GM19324 (cell line): ENCODE data around the gene DAZAP2.
A peak's percentile ranks its signal among the peaks of the same experiment; 100 is the strongest.

ENCODE experiments used
- ATAC-seq: cut with Tn5 transposase; IDR thresholded peaks from one replicate; pipeline ENCODE4 v1.9.1; 2021; ENCODE audit warnings: mild to moderate bottlenecking, moderate library complexity; ENCODE audit not compliant: unreplicated experiment, low FRiP score

Gene DAZAP2, protein sequence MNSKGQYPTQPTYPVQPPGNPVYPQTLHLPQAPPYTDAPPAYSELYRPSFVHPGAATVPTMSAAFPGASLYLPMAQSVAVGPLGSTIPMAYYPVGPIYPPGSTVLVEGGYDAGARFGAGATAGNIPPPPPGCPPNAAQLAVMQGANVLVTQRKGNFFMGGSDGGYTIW

DNA sequence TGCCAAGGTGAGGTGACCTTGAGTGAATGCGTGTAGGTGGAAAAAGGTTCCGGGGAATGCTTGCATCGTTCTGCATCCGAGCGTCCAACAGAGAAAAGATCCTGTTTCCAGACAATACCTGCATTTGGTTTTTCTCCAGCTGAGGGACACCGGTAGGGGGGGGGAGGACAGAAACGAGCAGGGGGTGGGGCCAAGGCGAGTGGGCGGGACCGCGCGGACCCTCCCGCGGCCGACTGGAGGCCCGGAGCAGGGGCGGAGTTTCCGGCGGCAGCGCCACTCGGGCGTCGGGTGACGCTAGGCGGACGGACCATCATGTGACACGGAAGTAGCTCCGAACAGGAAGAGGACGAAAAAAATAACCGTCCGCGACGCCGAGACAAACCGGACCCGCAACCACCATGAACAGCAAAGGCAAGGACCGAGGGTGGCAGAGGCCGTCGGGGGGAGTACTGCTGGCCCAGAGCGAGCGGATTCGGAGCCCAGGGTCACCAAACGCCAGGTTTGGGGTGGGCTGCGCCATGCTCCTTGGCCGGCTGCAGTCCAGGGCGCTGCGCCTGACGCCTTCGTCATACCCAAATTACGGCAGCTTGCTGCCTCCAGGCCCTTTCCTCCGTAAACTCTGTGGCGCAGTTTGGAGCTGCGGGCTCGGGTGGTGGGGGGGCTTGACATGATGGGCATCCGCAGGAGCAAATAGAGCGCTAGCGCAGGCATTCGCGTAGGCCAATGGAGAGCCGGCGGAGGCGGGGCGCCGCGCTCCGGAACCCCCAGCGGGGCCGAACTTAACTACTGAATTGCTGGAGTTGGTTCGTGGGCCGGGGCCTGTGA, at the start of gene DAZAP2:
TSS of gene DAZAP2 (plus strand) at position 317 of the 825 bp plus-strand sequence. CDS start at position 399, 82 bp downstream.
- peak; percentile 92 for ATAC-seq

DNA sequence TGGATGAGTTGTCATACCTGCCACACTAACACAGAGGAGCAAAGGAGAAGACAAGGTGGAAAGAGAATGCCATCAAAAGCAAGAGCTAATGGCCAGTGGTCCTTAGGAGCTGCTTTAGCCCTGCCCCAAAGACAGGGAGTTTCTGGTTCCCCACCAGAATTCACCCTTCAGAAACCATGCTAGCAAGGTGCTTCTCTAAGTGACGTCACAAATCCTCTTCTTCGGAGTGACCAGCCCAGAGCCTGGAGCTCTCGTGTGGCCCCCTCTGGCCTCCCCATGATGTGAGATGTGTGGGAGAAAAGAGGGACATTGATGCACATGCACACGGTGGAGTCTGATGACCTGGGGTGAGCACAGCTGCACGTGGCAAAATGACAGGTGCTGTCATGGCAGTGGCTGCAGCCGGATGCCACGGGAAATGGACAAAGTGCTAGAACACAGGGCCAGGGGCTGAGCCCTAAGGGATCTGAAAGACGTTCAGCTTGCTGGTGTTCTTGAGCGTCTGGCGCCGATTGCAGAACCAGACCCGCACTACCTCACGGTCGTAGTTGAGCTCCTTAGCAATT, 48.8 kb upstream of the DAZAP2 start:
- ATAC-seq, result no peak

DNA sequence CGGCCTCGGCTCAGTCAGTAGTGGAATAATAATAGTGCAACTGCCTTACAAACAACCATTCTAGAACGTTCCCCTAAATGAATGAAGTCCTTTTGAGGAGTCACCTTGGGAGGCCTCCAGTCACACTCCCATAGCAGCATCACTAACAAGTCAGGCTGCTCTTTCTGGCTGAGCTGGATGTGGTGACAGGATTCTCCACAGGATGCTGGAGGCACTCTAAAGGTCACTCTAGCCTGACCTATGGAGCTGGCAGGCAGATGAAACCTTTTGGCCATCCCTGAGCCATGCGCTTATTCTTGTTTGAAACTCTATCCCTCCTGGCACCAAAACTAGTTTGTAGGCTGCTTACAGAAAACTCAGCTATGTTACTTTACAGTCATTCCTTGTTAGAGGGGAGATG, 47.8 kb upstream of the DAZAP2 start:
- no peak for ATAC-seq

DNA sequence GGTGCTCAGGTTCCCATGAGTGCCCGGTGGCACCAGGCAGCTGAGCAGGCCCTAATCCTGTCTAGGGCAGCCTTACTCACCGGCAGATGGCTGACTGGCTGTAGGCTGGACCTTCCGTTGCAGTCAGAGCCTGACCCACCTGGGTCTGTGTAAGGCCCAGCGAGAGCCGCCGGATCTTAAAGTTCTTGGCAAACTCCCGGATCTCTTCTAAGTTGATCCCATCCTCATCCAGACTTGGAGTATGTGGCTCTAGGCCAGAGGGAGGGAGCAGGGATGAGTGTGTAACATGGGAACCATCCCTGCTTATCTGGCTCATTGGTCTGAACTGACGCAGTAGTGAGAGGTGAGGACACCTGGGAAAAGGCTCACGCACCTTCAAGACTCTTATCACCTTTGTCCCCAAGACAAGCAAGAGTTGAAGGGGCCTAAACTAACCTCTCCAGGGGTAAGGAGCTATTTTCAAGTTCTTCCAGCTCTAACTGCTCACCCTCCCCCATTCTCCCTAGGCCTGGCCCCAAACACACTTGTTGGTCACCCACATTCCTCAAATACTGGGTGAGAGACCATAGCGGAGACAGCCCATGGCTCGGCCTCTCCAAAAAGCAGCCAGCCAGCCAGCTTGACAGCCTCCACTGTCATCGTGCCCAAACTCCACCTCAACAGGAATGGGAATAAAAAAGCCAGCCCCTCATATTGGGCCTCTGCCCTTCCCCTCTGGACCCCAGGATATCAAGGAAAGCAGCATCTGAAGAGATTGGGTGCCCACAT, 46.9 kb upstream of the DAZAP2 start:
- ATAC-seq, result no peak

DNA sequence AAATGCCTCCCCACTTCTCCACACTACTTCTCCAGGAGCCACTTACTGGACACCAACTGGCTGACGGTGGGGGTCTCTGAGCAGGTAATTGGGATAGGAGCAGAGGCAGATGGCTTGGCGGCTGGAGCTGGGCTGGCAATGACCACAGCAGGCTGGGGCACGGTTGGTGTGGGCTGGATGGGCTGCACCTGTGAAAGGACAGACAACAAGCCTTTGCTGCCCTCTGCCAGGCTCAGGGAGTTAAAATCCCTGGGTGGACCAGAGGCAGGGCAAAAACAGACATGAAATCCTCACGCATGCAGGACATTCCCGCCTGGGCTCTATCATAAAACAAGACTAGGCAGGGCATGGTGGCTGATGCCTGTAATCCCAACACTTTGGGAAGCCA, 46.3 kb upstream of the DAZAP2 start:
- ATAC-seq, result no peak

DNA sequence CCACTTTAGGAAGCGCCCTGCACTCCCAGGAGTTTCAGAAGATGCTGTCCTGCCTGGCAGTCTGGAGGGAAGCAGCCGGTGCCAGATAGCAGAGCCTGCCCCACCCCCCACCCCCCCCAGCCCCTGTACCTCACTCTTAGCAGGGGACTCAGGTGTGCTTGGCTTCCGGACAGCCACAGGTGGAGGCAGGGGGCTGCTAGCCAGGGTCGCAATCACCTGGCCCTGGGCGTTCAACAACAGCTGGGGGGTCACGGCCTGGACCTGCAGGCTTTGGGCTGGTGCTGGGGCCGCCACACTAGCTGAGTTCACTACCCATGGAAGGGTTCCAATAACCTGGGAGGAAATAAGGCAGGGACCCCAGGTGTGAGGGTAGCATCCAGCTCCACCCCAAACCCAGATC, 42.8 kb upstream of the DAZAP2 start:
- ATAC-seq, result no peak

DNA sequence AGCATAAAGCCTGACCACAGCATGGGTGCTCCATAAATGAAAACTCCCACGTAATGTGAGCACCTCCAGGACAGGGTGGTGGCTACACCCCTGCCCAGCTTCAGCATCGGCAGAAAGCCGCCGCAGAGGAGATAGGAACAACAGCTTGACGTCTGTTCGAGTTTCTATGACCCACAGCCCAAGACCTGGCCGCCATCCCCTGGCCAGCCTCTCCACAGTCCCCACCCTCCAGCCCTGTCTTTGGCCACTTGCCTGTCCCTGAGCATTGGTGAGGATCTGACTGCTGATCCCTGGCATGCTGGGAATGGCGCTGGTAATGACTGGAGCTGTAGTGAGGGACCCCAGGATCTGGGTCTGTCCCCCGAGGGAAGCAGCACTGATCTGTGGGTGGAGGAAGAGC, 42.1 kb upstream of the DAZAP2 start:
- no peak for ATAC-seq

DNA sequence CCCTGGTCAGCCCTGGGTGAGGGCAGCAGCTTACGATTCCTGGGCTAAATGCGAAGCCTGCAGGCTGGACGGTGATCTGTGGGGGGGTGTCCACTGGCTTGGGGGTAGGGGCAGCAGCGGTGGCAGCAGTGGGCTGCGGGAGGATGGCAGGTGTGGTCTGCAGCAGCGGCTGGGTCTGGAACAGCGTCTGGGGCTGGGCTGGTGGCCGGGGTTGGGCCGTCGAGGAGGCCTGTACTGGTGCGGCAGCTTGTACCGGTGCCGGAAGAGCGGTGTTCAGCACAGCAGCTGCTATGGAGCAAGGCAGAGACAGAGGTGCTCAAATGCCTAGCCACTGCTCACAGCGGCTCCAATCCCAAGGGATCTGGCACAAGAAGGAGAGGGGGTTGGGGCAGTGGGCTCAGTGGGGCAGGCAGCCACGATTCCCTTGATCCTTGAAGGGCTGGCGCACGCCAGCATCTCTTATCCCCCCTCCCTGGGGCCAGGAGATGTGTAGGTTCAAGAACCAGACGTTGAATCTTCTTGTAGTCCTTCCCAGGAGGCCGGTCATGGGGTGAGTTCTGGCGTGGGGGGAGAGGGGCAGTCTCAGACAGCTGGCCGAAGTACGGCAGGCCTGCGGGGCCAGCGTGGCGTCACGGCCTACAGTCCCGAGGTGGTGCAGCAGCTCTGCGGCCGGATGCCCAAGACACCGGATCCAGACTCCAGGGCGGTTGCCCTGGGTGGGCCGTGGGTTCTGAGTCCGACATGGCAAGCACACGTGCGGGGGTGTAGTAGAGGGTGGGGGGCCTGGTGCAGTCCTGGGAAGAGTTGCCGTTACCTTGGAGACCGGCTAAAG, 40.7 kb upstream of the DAZAP2 start:
- no peak for ATAC-seq

DNA sequence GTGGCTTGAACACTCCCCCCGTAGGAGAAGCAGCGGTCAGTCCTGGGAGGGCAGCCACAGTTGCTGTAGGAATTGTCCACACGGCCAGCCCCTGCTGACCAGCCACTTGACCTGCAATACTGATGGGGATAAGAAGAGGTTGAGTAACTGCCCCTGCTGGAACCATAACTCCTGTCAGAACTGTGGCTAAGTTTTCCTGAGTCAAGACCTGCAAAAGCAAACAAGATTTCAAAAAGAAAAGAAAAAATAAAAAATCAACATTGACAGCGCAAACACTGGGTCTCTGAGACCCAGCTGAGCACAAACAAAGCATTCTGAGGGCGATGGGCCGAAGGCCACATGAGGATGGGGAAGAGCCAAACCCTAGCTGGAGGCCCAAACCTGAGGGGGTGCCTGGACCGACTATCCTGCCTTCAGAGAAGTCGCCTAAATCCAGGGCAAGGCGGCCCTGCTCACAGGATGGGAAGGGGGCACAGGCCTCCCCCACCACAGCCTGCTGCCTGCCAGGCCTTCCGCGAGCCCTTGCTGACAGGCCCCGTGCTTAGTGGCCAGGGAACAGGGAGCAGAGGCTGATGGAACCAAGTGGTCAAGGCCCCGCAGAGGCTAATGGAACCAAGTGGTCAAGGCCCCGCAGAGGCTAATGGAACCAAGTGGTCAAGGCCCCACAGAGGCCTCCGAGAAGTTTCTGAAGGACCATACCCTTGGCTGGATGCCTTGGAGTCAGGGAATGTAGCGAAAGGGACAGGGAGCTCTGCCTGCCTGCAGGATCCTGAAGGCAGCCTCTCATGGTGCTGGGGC, 39.9 kb upstream of the DAZAP2 start:
- no peak for ATAC-seq

DNA sequence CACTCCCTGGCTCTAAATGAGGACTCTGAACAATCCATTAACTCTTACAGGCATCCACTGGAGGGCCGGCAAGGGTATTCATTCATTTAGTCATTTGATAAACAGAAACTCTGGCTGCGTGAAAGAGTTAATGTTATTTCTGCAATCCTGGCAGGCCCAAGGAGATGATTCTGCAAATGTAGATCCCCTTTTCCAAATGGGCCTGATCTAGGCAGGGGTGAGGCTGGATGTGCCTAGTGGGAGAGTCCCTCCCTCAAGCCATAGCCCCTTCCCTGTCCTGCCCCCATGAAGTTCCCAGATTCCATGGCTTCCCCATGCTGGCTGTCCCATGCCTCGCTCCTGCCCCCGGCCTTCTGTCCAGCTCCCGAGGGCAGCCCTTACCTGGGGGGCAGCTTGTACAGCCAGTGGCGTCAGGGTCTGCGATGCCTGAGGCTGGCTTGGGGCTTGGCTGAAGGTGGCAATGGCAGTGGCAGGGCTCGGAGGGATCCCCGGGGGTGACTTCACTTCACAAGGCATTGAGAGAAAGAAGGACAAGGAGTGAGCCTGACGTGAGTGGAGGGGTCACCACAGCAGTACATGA, 39.2 kb upstream of the DAZAP2 start:
- ATAC-seq, result no peak

DNA sequence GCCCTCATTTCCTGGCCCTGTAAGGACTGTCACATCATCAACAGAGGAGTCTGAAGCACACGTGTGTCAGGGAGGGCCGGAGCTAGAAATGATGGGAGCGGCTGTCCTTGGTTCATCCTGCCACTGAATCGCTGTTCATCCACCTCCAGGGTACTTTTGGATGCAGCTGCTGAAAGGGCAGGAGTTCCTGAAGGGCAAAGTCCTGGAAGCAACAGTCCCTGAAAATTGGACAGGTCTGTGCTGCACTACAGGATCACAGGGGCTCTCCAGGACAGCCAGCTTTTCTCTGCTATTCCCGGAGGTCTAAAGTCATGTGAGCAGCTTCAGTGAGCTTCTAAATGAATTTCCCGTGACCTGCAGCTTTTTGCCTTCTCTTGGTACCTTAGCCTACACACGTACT, 38.5 kb upstream of the DAZAP2 start:
- no peak for ATAC-seq

DNA sequence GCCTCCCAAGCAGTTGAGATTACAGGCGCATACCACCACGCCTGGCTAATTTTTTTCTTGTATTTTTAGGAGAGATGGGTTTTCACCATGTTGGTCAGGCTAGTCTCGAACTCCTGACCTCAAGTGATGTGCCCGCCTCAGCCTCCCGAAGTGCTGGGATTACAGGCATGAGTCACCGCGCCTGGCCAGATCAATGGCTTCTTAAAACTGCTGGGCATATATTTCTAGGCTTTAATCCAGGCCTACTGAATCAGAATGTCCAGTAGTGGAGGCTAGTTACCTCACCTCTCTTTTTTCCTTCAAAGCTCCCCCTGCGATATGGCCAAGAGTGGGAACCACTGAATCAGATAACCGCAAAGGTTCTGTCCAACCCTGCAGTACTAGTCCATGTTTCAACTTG, 37.8 kb upstream of the DAZAP2 start:
- no peak for ATAC-seq

DNA sequence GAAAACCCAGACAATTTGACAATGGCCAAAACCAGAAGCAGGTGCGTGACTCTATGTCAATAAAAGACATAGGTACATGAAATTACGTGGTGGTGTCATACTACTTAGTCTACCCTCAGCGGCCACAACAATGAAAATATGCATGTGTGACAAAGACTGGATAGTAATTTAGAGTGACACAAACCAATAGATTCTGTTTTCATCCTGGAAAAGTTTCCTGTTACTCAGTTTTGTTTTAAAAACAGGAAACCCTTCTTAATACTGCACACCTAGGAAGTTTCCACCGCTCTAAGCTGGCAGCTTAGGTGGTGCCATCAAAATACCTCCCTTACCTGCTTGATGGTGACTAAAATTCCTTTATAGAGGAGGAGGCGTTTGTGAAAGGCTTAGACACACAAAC, 35.9 kb upstream of the DAZAP2 start:
- ATAC-seq, result no peak

DNA sequence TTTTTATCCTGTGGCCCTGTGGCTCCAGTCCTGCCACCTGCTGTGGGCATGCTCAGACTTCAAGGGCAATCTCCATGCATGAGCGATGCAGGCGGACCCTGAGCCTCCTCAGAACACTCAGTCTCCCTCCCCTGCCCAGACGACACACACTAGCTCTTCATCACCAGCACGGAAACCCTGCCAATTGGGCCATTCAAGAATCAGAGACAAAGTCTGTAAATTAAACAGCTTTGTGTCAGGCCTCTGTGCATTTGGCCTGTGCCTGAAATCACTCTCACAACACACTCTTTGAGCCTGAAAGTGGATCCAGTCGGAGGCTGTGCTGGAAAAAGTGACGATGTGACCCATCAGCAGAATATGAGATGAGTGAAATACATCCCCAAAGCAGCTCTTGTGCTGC, 33.3 kb upstream of the DAZAP2 start:
- no peak for ATAC-seq

DNA sequence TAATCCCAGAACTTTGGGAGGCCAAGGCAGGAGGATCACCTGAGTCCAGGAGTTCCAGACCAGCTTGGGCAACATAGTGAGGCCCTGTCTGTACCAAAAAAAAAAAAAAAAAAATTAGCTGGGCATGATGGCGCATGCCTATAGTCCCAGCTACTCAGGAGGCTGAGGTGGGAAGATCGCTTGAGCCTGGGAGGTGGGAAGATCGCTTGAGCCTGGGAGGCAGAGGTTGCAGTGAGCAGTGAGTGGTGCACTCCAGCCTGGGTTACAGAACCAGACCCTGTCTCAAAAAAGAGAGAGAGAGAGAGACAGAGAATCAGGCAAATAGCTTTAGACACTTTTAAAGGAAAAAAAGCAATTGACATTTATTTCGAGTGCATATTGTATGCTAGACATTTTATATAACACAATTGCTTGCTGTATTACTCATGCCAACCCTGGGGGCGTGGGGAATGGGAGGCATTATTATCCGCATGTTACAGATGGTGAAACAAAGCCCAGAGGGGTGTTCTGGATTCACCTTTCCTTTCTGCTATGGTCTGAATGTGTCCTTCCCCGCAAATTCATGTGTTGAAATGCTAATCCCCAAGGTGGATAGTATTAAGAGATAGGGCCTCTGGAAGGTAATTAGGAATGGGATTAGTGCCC, 30.5 kb upstream of the DAZAP2 start:
- no peak for ATAC-seq

DNA sequence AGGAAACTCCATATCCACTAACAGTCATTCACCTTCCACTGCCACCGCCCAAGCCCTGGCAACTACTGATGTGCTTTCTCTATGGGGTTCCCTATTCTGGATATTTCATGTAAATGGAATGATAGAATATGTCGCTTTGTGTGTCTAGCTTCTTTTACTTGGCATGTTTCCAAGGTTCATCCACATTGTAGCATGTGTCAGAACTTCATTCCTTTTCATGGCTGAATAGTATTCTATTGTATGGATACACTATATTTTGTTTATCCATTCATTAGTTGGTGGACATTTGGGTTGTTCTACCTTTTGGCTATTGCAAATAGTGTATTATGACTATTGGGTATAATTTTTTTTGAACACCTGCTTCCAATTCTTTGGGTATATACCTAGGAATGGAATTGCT, 29.4 kb upstream of the DAZAP2 start:
- ATAC-seq, result no peak

DNA sequence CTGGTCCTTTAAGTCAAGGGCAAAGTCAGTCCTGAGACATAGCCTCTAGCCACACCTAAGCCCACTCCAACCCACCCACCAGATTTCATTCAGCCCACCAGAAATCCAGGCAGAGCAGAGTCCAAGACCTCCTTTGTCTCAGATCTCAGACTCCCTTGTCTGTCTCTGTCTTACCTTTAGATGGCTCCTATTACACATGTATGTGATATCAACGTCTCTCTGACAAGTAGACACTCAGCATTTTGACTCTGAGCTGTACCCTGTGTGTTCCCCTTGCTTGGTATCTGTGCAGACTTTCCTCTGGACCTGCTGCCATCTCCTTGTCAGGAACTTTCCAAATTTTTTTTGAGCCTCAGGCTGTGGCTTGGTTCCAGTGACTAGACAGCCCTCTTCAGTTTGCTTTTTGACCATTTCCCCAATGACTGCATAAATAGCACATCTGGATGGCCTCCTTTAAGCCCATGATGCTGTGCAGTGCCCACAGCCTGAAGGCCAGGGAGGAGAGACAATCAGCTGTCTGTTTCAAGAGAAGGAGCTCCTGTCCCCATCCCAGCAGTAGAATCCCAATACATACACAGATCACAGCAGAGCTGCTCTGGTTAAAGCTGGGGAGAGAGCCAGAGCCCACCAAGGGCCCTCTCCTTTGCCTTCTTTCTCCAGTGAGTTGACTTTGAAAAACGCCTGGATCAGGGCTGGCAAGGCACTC, 27.8 kb upstream of the DAZAP2 start:
- ATAC-seq, result no peak

DNA sequence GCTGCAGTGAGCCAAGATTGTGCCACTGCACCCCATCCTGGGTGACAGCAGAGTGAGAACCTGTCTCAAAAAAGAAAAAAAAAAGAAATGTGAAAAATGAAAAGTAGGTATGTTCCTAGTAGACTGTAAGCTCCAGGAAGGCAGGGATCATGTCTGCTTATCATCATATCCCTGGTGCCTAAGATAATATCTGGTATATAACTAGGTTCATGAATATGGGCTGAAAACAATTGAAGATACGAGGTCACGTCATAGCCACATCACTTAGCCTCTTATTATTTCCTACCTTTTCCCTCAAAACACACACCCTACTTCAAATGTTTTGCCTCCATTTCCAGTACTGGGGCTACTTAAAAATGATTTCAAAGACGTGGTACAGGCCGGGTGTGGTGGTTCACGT, 23.7 kb upstream of the DAZAP2 start:
- no peak for ATAC-seq
